GM23338 (cell line): ENCODE results near the gene GRIP2. TPM values are rescaled to one million over a fixed set of nuclear protein-coding genes. Genes with fewer than 3 reads are reported as not detected.

Experiments used
- ATAC-seq: fragments of 200-7000 bp; cut with Tn5 transposase; 3 replicates; pipeline ENCODE4 v1.9.1; 2020
- DNase-seq: peaks from one replicate; pipeline ENCODE4 v3.0.0-alpha.2; 2015; ENCODE audit warnings: low spot score
- H2AFZ ChIP-seq: fragments of 200-600 bp; sonication (generic); 2 replicates; pipeline ENCODE4 v1.8.0; 2016; ENCODE audit warnings: antibody characterized with exemption, mild to moderate bottlenecking, moderate library complexity
- H3F3A ChIP-seq: fragments of 200-600 bp; sonication (generic); replicated peaks from 2 replicates; pipeline ENCODE4 v1.8.0; 2017; ENCODE audit warnings: antibody characterized with exemption, mixed run types, low read depth
- H3K27ac ChIP-seq: fragments of 200-600 bp; sonication (generic); 2 replicates; pipeline ENCODE4 v1.6.1; 2016; ENCODE audit warnings: low read depth
- H3K27me3 ChIP-seq: fragments of 200-600 bp; sonication (generic); 2 replicates; pipeline ENCODE4 v1.8.0; 2016; ENCODE audit warnings: mild to moderate bottlenecking, mixed run types, moderate library complexity; ENCODE audit not compliant: insufficient read depth
- H3K36me3 ChIP-seq: fragments of 200-600 bp; sonication (generic); 2 replicates; pipeline ENCODE4 v1.8.0; 2016; ENCODE audit warnings: mild to moderate bottlenecking; ENCODE audit not compliant: insufficient read depth
- H3K4me1 ChIP-seq: fragments of 200-600 bp; sonication (generic); 2 replicates; pipeline ENCODE4 v1.8.0; 2016; ENCODE audit warnings: mild to moderate bottlenecking, moderate library complexity; ENCODE audit not compliant: insufficient read depth
- H3K4me2 ChIP-seq: fragments of 200-600 bp; sonication (generic); 2 replicates; pipeline ENCODE4 v1.7.1; 2017; ENCODE audit warnings: mixed run types
- H3K4me3 ChIP-seq: fragments of 200-600 bp; sonication (generic); 2 replicates; pipeline ENCODE4 v1.6.1; 2016; ENCODE audit warnings: mixed run types
- H3K79me2 ChIP-seq: fragments of 200-600 bp; sonication (generic); replicated peaks from 2 replicates; pipeline ENCODE4 v1.8.0; 2017; ENCODE audit warnings: mild to moderate bottlenecking; ENCODE audit not compliant: insufficient read depth
- H3K9me2 ChIP-seq: fragments of 200-600 bp; sonication (generic); 2 replicates; pipeline ENCODE4 v1.8.0; 2017; ENCODE audit not compliant: insufficient read depth
- H4K20me1 ChIP-seq: fragments of 200-600 bp; sonication (generic); replicated peaks from 2 replicates; pipeline ENCODE4 v1.8.0; 2017; ENCODE audit warnings: mild to moderate bottlenecking; ENCODE audit not compliant: insufficient read depth
- H3K27ac Mint-ChIP-seq: 2 replicates; pipeline ENCODE4 v1.8.0; 2020; ENCODE audit warnings: inconsistent platforms, mild to moderate bottlenecking, moderate library complexity, mixed read lengths
- H3K27me3 Mint-ChIP-seq: 3 replicates; pipeline ENCODE4 v1.8.0; 2022; ENCODE audit warnings: low read depth, mild to moderate bottlenecking, moderate library complexity, mixed read lengths, inconsistent platforms; ENCODE audit not compliant: insufficient read depth, poor library complexity
- H3K36me3 Mint-ChIP-seq: 3 replicates; pipeline ENCODE4 v1.8.0; 2021; ENCODE audit warnings: low read depth, mild to moderate bottlenecking, inconsistent platforms, moderate library complexity, mixed read lengths
- H3K4me1 Mint-ChIP-seq: 3 replicates; pipeline ENCODE4 v1.8.0; 2020; ENCODE audit warnings: mild to moderate bottlenecking, inconsistent platforms, mixed read lengths
- H3K4me3 Mint-ChIP-seq: 3 replicates; pipeline ENCODE4 v1.8.0; 2021; ENCODE audit warnings: moderate library complexity, mild to moderate bottlenecking, inconsistent platforms, mixed read lengths
- H3K9me3 Mint-ChIP-seq: 3 replicates; pipeline ENCODE4 v1.8.0; 2020; ENCODE audit warnings: moderate library complexity, mild to moderate bottlenecking, inconsistent platforms, mixed read lengths
- CREB1 ChIP-seq: fragments of 250-450 bp; sonication (Bioruptor Pico); IDR thresholded peaks from 2 replicates; pipeline ENCODE4 v1.5.0; 2020; ENCODE audit warnings: low read depth, mild to moderate bottlenecking, moderate library complexity
- EZH2 ChIP-seq: fragments of 200-600 bp; sonication (generic); IDR thresholded peaks from one replicate; pipeline ENCODE4 v1.8.0; 2017; ENCODE audit warnings: antibody characterized with exemption, mild to moderate bottlenecking, low read depth; ENCODE audit not compliant: unreplicated experiment
- EZH2phosphoT487 ChIP-seq: fragments of 200-600 bp; sonication (generic); IDR thresholded peaks from one replicate; pipeline ENCODE4 v1.8.1; 2018; ENCODE audit warnings: antibody characterized with exemption; ENCODE audit not compliant: unreplicated experiment
- JUNB ChIP-seq: IDR thresholded peaks from one replicate; pipeline ENCODE4 v1.6.1; 2016; ENCODE audit warnings: antibody characterized with exemption; ENCODE audit not compliant: unreplicated experiment
- NANOG ChIP-seq: IDR thresholded peaks from 2 replicates; pipeline ENCODE4 v1.6.1; 2016; ENCODE audit warnings: antibody characterized with exemption, borderline replicate concordance
- POLR2AphosphoS5 ChIP-seq: IDR thresholded peaks from 2 replicates; pipeline ENCODE4 v1.6.1; 2016; ENCODE audit warnings: antibody characterized with exemption, low read depth
- STAT1 ChIP-seq: IDR thresholded peaks from one replicate; pipeline ENCODE4 v1.6.1; 2016; ENCODE audit warnings: antibody characterized with exemption; ENCODE audit not compliant: unreplicated experiment
- ZNF114 ChIP-seq: fragments of 250-450 bp; sonication (Bioruptor Pico); IDR thresholded peaks from 2 replicates; pipeline ENCODE4 v1.5.0; 2020; ENCODE audit warnings: mild to moderate bottlenecking, moderate library complexity
- ZNF331 ChIP-seq: fragments of 250-450 bp; sonication (Bioruptor Pico); IDR thresholded peaks from 2 replicates; pipeline ENCODE4 v1.5.0; 2020; ENCODE audit warnings: low read depth, mild to moderate bottlenecking, moderate library complexity
- polyA plus RNA-seq: library from polyadenylated mRNA; unstranded; fragments of >200 nt; fragmentation: Nextera tagmentation; extraction: Ambion mirVana; gene quantifications from 2 replicates; pipeline ENCODE4 v1.2.1, GENCODE V29; 2016
- total RNA-seq: library from RNA; depleted of rRNA; stranded (reverse); fragments of >200 nt; shearing (Covaris generic); gene quantifications from 2 replicates; pipeline ENCODE4 v1.2.3, GENCODE V29; 2014
- TF ChIP-seq, protein P1 (sequence below), 2 experiments: fragments of 200-600 bp in 1 of 2; sonication (generic) in 1 of 2; conservative IDR thresholded peaks; 2 replicates each; pipeline versions ENCODE4 v1.5.1 to v1.6.1; 2016 to 2017; ENCODE audit warnings: antibody characterized with exemption in 2 of 2, low read depth in 2 of 2, mild to moderate bottlenecking in 2 of 2, moderate library complexity in 1 of 2
- TF ChIP-seq, protein P2 (sequence below): fragments of 250-450 bp; sonication (Bioruptor Pico); IDR thresholded peaks from 2 replicates; pipeline ENCODE4 v1.5.0; 2020; ENCODE audit warnings: mild to moderate bottlenecking, moderate library complexity
- TF ChIP-seq, protein P3 (sequence below): IDR thresholded peaks from 2 replicates; pipeline ENCODE4 v1.6.1; 2016; ENCODE audit warnings: antibody characterized with exemption
- TF ChIP-seq, protein P4 (sequence below): IDR thresholded peaks from one replicate; pipeline ENCODE4 v1.6.1; 2018; ENCODE audit warnings: antibody characterized with exemption; ENCODE audit not compliant: unreplicated experiment

The GRIP2 gene
- total and polyA plus RNA-seq, 2 experiments from 2014 or later, result 3.6 to 5.8 TPM

DNA sequence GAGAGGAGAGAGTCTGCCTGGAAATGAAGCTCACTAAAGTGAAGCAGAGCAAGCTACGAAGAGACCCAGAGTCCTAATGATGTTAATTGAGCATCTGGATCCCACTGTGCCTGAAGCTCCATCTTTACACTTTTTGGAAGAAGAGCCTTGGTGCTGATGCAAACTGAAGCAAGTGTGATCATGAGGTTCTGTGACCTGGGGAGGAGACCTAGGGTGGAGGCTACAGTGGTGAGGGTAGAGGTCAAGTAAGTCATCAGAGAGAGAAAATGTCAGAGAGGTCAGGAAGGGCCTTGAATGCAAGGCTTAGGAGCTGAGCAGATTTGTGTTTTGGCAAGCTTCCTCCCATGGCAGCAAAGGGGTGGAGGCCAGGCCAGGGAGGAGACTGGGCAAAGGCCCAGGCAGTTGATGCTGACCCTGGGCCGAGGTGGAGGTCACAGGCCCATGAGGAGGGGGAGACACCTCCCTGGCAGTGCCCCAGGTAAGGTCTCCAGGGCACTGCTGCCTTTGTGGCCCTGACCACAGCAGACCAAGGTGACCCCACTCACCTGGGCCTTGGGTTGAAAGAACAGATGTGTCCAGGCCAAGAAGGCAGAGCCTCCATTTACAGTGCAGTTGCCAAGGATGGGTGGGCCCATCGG, 1.6 kb downstream of the GRIP2 start:
- DNase-seq (no peak), ATAC-seq (no peak)
- H3K4me3 ChIP-seq, result no peak overlapping the region
- no peaks in the 10 kb centered on the region for H3K36me3 ChIP-seq
- Mint-ChIP-seq H3K27ac (no peak overlapping the region), H3K36me3 (no peaks in the 10 kb centered on the region; the same call in 2 of the 3 replicates), H3K9me3 (no peaks in the 10 kb centered on the region), H3K27me3 (peaks cover 8% of the 10 kb centered on the region), H3K4me1 (peaks cover 44% of the 10 kb centered on the region), H3K4me3 (no peak overlapping the region)
- TF ChIP-seq, protein P1, sequence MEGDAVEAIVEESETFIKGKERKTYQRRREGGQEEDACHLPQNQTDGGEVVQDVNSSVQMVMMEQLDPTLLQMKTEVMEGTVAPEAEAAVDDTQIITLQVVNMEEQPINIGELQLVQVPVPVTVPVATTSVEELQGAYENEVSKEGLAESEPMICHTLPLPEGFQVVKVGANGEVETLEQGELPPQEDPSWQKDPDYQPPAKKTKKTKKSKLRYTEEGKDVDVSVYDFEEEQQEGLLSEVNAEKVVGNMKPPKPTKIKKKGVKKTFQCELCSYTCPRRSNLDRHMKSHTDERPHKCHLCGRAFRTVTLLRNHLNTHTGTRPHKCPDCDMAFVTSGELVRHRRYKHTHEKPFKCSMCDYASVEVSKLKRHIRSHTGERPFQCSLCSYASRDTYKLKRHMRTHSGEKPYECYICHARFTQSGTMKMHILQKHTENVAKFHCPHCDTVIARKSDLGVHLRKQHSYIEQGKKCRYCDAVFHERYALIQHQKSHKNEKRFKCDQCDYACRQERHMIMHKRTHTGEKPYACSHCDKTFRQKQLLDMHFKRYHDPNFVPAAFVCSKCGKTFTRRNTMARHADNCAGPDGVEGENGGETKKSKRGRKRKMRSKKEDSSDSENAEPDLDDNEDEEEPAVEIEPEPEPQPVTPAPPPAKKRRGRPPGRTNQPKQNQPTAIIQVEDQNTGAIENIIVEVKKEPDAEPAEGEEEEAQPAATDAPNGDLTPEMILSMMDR (conservative IDR thresholded peaks at IDR 0.05; ENCODE audit: low read depth in 2 of 2), result no peak
- TF ChIP-seq EZH2, result no peak
- no peak for TF ChIP-seq STAT1
- TF ChIP-seq POLR2AphosphoS5, result no peak
- TF ChIP-seq EZH2phosphoT487, result no peak
- TF ChIP-seq, protein P2, sequence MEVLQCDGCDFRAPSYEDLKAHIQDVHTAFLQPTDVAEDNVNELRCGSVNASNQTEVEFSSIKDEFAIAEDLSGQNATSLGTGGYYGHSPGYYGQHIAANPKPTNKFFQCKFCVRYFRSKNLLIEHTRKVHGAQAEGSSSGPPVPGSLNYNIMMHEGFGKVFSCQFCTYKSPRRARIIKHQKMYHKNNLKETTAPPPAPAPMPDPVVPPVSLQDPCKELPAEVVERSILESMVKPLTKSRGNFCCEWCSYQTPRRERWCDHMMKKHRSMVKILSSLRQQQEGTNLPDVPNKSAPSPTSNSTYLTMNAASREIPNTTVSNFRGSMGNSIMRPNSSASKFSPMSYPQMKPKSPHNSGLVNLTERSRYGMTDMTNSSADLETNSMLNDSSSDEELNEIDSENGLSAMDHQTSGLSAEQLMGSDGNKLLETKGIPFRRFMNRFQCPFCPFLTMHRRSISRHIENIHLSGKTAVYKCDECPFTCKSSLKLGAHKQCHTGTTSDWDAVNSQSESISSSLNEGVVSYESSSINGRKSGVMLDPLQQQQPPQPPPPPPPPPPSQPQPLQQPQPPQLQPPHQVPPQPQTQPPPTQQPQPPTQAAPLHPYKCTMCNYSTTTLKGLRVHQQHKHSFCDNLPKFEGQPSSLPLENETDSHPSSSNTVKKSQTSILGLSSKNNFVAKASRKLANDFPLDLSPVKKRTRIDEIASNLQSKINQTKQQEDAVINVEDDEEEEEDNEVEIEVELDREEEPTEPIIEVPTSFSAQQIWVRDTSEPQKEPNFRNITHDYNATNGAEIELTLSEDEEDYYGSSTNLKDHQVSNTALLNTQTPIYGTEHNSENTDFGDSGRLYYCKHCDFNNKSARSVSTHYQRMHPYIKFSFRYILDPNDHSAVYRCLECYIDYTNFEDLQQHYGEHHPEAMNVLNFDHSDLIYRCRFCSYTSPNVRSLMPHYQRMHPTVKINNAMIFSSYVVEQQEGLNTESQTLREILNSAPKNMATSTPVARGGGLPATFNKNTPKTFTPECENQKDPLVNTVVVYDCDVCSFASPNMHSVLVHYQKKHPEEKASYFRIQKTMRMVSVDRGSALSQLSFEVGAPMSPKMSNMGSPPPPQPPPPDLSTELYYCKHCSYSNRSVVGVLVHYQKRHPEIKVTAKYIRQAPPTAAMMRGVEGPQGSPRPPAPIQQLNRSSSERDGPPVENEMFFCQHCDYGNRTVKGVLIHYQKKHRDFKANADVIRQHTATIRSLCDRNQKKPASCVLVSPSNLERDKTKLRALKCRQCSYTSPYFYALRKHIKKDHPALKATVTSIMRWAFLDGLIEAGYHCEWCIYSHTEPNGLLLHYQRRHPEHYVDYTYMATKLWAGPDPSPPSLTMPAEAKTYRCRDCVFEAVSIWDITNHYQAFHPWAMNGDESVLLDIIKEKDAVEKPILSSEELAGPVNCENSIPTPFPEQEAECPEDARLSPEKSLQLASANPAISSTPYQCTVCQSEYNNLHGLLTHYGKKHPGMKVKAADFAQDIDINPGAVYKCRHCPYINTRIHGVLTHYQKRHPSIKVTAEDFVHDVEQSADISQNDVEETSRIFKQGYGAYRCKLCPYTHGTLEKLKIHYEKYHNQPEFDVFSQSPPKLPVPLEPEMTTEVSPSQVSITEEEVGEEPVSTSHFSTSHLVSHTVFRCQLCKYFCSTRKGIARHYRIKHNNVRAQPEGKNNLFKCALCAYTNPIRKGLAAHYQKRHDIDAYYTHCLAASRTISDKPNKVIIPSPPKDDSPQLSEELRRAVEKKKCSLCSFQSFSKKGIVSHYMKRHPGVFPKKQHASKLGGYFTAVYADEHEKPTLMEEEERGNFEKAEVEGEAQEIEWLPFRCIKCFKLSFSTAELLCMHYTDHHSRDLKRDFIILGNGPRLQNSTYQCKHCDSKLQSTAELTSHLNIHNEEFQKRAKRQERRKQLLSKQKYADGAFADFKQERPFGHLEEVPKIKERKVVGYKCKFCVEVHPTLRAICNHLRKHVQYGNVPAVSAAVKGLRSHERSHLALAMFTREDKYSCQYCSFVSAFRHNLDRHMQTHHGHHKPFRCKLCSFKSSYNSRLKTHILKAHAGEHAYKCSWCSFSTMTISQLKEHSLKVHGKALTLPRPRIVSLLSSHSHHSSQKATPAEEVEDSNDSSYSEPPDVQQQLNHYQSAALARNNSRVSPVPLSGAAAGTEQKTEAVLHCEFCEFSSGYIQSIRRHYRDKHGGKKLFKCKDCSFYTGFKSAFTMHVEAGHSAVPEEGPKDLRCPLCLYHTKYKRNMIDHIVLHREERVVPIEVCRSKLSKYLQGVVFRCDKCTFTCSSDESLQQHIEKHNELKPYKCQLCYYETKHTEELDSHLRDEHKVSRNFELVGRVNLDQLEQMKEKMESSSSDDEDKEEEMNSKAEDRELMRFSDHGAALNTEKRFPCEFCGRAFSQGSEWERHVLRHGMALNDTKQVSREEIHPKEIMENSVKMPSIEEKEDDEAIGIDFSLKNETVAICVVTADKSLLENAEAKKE (CRISPR knock-in tag), result no peak
- TF ChIP-seq, protein P3, sequence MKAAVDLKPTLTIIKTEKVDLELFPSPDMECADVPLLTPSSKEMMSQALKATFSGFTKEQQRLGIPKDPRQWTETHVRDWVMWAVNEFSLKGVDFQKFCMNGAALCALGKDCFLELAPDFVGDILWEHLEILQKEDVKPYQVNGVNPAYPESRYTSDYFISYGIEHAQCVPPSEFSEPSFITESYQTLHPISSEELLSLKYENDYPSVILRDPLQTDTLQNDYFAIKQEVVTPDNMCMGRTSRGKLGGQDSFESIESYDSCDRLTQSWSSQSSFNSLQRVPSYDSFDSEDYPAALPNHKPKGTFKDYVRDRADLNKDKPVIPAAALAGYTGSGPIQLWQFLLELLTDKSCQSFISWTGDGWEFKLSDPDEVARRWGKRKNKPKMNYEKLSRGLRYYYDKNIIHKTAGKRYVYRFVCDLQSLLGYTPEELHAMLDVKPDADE, result no peak
- no peak for TF ChIP-seq JUNB
- no peak for TF ChIP-seq NANOG
- no peak for TF ChIP-seq CREB1 (CRISPR knock-in tag)
- no peak for TF ChIP-seq ZNF331 (CRISPR knock-in tag)
- TF ChIP-seq ZNF114 (CRISPR knock-in tag), result no peak
- TF ChIP-seq, protein P4, sequence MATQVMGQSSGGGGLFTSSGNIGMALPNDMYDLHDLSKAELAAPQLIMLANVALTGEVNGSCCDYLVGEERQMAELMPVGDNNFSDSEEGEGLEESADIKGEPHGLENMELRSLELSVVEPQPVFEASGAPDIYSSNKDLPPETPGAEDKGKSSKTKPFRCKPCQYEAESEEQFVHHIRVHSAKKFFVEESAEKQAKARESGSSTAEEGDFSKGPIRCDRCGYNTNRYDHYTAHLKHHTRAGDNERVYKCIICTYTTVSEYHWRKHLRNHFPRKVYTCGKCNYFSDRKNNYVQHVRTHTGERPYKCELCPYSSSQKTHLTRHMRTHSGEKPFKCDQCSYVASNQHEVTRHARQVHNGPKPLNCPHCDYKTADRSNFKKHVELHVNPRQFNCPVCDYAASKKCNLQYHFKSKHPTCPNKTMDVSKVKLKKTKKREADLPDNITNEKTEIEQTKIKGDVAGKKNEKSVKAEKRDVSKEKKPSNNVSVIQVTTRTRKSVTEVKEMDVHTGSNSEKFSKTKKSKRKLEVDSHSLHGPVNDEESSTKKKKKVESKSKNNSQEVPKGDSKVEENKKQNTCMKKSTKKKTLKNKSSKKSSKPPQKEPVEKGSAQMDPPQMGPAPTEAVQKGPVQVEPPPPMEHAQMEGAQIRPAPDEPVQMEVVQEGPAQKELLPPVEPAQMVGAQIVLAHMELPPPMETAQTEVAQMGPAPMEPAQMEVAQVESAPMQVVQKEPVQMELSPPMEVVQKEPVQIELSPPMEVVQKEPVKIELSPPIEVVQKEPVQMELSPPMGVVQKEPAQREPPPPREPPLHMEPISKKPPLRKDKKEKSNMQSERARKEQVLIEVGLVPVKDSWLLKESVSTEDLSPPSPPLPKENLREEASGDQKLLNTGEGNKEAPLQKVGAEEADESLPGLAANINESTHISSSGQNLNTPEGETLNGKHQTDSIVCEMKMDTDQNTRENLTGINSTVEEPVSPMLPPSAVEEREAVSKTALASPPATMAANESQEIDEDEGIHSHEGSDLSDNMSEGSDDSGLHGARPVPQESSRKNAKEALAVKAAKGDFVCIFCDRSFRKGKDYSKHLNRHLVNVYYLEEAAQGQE, result no peak
- peaks cover 27% of the 10 kb centered on the region for H3K4me1 ChIP-seq
- no peak overlapping the region for H3K4me2 ChIP-seq
- no peaks in the 10 kb centered on the region for H3K9me2 ChIP-seq
- no peaks in the 10 kb centered on the region for H4K20me1 ChIP-seq
- no peaks in the 10 kb centered on the region for H3K79me2 ChIP-seq
- H3K27me3 ChIP-seq, result no peaks in the 10 kb centered on the region
- H3K27ac ChIP-seq, result no peak overlapping the region
- H3F3A ChIP-seq, result peaks cover 13% of the 10 kb centered on the region; the same call in 1 of the 2 replicates
- no peak overlapping the region for H2AFZ ChIP-seq
